Transverse colon (tissue), 4 donors: ENCODE data around the gene MIA. TPM values are rescaled to one million over a fixed set of nuclear protein-coding genes. Genes with fewer than 3 reads are reported as not detected.

ENCODE experiments used
- DNase-seq: peaks from one replicate; pipeline ENCODE4 v3.0.0-alpha.2; 2019
- H3K27ac ChIP-seq, 4 donors: fragments of 200-600 bp; sonication (generic); 2 replicates each; pipeline ENCODE4 v1.5.1; 2016 to 2018; ENCODE audit warnings: inconsistent platforms in 4 of 4
- H3K27me3 ChIP-seq: fragments of 200-600 bp; sonication (generic); 2 replicates; pipeline ENCODE4 v1.5.1; 2017; ENCODE audit warnings: inconsistent platforms
- H3K36me3 ChIP-seq, 4 donors: fragments of 200-600 bp; sonication (generic); 2 replicates each; pipeline ENCODE4 v1.5.1; 2017 to 2019; ENCODE audit warnings: inconsistent platforms in 4 of 4
- H3K4me1 ChIP-seq, 4 donors: fragments of 200-600 bp; sonication (generic); 2 replicates each; pipeline ENCODE4 v1.5.1; 2017 to 2020; ENCODE audit warnings: inconsistent platforms in 4 of 4
- H3K4me3 ChIP-seq, 4 donors: fragments of 200-600 bp; sonication (generic); 1 replicate in 1 of 4; 2 replicates in 3 of 4; pipeline versions ENCODE4 v1.5.1 to v1.6.1; 2017 to 2019; ENCODE audit warnings: inconsistent platforms in 4 of 4
- H3K9me3 ChIP-seq, 2 donors: fragments of 200-600 bp; sonication (generic); 2 replicates each; pipeline ENCODE4 v1.5.1; 2017 to 2019; ENCODE audit warnings: inconsistent platforms in 2 of 2
- EP300 ChIP-seq: sonication (generic); formaldehyde crosslinking; IDR thresholded peaks from one replicate; pipeline ENCODE4 v1.6.1; 2017; ENCODE audit warnings: antibody characterized with exemption, low read depth
- POLR2A ChIP-seq: fragments of 450-650 bp; IDR thresholded peaks from one replicate; pipeline ENCODE4 v1.6.1; 2016; ENCODE audit warnings: antibody characterized with exemption, mild to moderate bottlenecking, moderate library complexity
- POLR2AphosphoS5 ChIP-seq, 3 donors: sonication (generic); formaldehyde crosslinking; IDR thresholded peaks; one replicate each; pipeline ENCODE4 v1.6.1; 2016; ENCODE audit warnings: antibody characterized with exemption in 3 of 3
- WGBS, 2 donors: methylation state at CpG; one replicate each; pipeline ENCODE4 v1.1.5; 2018; ENCODE audit warnings: low coverage in 1 of 2; 5-methylcytosine and 5-hydroxymethylcytosine counted together
- in situ Hi-C, 4 donors: fragments of 200-750 bp; cut with MboI; loops; one replicate each; pipeline versions ENCODE4 v1.15.0 to v1.15.1; 2017; ENCODE audit warnings: low sequenced_read_pairs in 3 of 4, low pct_ligation_motif_present in 1 of 4, low pct_unique_long_range_greater_than_20kb in 1 of 4
- intact Hi-C: fragments of 100-400 bp; cut with DNase I; formaldehyde crosslinking; loops from one replicate; pipeline ENCODE4 v1.15.1; 2023; ENCODE audit warnings: low total_unique reads
- total RNA-seq, 4 donors: library from RNA; depleted of rRNA; stranded (reverse); fragments of >200 nt; gene quantifications; one replicate each; pipeline ENCODE4 v1.1.0, GENCODE V29; 2016
- TF ChIP-seq, protein P1 (sequence below), 5 experiments: fragments of 200-600 bp in 3 of 5; fragments of 450-650 bp in 2 of 5; sonication (generic) in 3 of 5; IDR thresholded peaks; 1 replicate in 2 of 5; 2 replicates in 3 of 5; pipeline ENCODE4 v1.5.1; 2016 to 2017; ENCODE audit warnings: antibody characterized with exemption in 5 of 5, inconsistent platforms in 3 of 5, mild to moderate bottlenecking in 2 of 5, moderate library complexity in 1 of 5

Gene MIA
- total RNA-seq, 4 donors from 2014 or later: 5.7 to 23.3 TPM; not detected in 2

DNA sequence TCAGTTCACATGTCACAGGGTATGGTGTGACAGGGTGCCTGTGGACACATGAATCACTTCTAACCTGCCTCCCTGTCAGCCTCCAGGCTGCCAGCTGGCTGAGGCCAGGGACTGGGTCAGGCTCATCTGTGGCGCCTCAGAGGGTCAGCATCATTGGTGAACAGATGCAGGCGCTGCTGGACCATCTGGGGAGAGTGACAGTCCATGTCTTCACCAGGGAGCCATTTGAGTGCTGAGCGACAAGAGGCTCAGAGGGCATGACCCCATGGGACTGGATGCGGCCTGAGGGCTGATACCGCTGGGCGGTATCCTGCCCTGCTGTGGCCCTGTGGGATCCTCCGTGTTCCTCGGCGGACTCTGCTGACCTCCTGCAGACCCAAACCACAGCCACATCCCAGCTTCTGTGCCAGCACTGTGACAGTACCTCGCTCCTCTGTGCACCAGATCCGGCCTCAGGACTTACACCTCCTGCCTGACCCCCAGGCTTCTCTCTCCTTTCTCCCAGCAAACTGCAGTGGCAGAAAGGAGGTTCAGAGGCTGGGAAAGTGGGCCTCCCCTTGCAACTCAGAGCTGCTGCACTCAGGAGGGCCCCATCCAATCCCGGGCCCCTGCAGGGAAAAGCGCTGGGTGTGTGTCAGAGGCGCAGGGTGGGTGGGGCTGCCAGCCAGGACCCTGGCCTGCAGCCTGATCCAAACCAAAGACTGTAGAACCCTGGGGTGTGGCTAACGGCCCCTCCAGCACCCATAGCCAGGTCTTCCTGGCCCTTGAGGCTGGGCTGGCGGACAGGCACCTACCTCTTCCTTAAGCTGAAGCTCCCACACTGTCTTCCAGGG is 35.2 kb upstream of the MIA start:
- no peaks in the 10 kb centered on the region for H3K27me3 ChIP-seq
- peak overlapping the region; percentile 24 to 52 (median 42) for H3K27ac ChIP-seq
- intact Hi-C loops (loop anchor here (10.0 kb wide), 1 partner anchor 745 kb away; the partner anchor contains the start of gene ZNF546), in situ Hi-C loops (no loop called here)
- H3K4me1 ChIP-seq: peaks cover 0 to 16% (median 5%) of the 10 kb centered on the region in 4 donors
- no peak overlapping the region for H3K4me3 ChIP-seq
- WGBS, 2 donors: 92% methylated on average over 15 of the region's 16 CpGs; no CpG with 5 or more reads in 1 of the 2 donors
- TF ChIP-seq, protein P1, sequence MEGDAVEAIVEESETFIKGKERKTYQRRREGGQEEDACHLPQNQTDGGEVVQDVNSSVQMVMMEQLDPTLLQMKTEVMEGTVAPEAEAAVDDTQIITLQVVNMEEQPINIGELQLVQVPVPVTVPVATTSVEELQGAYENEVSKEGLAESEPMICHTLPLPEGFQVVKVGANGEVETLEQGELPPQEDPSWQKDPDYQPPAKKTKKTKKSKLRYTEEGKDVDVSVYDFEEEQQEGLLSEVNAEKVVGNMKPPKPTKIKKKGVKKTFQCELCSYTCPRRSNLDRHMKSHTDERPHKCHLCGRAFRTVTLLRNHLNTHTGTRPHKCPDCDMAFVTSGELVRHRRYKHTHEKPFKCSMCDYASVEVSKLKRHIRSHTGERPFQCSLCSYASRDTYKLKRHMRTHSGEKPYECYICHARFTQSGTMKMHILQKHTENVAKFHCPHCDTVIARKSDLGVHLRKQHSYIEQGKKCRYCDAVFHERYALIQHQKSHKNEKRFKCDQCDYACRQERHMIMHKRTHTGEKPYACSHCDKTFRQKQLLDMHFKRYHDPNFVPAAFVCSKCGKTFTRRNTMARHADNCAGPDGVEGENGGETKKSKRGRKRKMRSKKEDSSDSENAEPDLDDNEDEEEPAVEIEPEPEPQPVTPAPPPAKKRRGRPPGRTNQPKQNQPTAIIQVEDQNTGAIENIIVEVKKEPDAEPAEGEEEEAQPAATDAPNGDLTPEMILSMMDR (IDR thresholded peaks at IDR 0.05): no peak
- TF ChIP-seq POLR2AphosphoS5 (IDR thresholded peaks at IDR 0.05) (peak in 1 of 3 donors; percentile 3), EP300 (no peak)
- no peaks in the 10 kb centered on the region for H3K9me3 ChIP-seq
- no peak for DNase-seq
- peaks cover 0 to 26% (median 7%) of the 10 kb centered on the region in 4 donors for H3K36me3 ChIP-seq

- in situ Hi-C loops: no loop called here
- WGBS, 2 donors: 59% methylated on average over 6 of the region's 6 CpGs; no CpG with 5 or more reads in 1 of the 2 donors
Observed at GRCh38 chr19:40740747-40741146, 34.6 kb upstream of the MIA start.

DNA sequence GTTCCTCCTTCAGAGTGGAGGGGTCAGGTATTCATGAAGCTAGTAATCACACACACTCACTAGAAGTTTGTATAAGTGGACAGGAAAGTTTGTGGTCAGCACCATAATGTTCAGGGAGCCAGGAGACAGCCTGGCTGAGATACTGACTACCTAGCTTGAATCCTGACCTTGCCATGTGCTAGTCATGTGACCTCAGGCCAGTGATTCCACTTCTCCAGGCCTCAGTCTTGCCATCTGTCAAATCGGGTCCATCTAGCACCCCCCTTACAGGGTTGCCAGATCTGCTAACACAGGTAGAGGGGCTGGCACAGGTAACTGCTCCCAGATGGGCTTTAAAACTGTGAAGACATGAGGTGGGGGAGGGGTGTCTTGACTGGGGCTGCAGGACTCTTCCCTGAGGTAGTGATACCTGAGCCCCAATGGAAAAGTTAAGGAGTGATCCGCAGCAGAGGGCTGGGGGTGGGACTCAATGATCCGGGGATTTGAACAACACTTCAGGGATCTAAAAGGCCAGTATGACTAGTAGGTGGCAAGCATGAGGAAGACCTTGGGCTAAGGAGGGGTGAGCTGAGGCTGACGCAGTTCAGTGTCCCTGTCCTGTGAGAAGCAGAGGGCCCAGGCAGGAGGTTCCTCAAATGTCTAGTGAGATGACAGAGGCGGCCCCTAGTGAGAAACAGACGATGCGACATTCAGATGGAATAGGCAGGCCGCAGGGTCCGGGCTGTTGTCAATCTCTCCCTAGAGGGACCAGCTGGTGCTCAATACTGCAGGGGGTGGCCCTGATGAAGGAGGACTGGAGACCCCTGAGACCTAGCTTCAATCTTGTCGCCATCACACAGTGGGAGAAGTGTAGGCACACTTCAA is 33.6 kb upstream of the MIA start:
- intact Hi-C loops: loop anchor here (10.0 kb wide), 1 partner anchor 747 kb away; the partner anchor contains the start of gene ZNF546
- Histone ChIP-seq H3K36me3 (peaks cover 0 to 19% (median 1%) of the 10 kb centered on the region in 4 donors), H3K9me3 (no peaks in the 10 kb centered on the region), H3K4me1 (peaks cover 0 to 2% (median 0%) of the 10 kb centered on the region in 4 donors), H3K27ac (peak overlapping the region in 3 of 4 donors; percentile 24 to 44 (median 42)), H3K27me3 (no peaks in the 10 kb centered on the region), H3K4me3 (no peak overlapping the region)
- in situ Hi-C loops: no loop called here
- no peak for TF ChIP-seq EP300
- peak in 1 of 3 donors; percentile 3 for TF ChIP-seq POLR2AphosphoS5 (IDR thresholded peaks at IDR 0.05)
- DNase-seq: no peak
- 88 to 97% methylated on average over 3 to 10 of the region's 10 CpGs for WGBS, 2 donors

More at GRCh38 chr19:40740747-40741146, 34.6 kb upstream of the MIA start:
- no peak overlapping the region for H3K4me3 ChIP-seq
- H3K36me3 ChIP-seq: peaks cover 0 to 20% (median 5%) of the 10 kb centered on the region in 4 donors
- no peaks in the 10 kb centered on the region for H3K9me3 ChIP-seq
- H3K27me3 ChIP-seq: no peaks in the 10 kb centered on the region
- peak overlapping the region; percentile 24 to 52 (median 42) for H3K27ac ChIP-seq
- no peak for DNase-seq
- intact Hi-C loops: loop anchor here (10.0 kb wide), 1 partner anchor 746 kb away; the partner anchor contains the start of gene ZNF546
- TF ChIP-seq, protein P1 (IDR thresholded peaks at IDR 0.05): no peak
- TF ChIP-seq POLR2AphosphoS5 (IDR thresholded peaks at IDR 0.05): peak in 1 of 3 donors; percentile 23
- no peak for TF ChIP-seq EP300
- H3K4me1 ChIP-seq: peaks cover 0 to 10% (median 2%) of the 10 kb centered on the region in 4 donors

- WGBS, 2 donors: 92% methylated on average over 12 of the region's 17 CpGs; no CpG with 5 or more reads in 1 of the 2 donors
- no peaks in the 10 kb centered on the region for H3K9me3 ChIP-seq
- no peaks in the 10 kb centered on the region for H3K4me1 ChIP-seq
- intact Hi-C loops: loop anchor here (10.0 kb wide), 1 partner anchor 748 kb away; the partner anchor contains the start of gene ZNF546
- H3K27ac ChIP-seq: no peak overlapping the region
- no peak for DNase-seq
- in situ Hi-C loops: no loop called here
- H3K4me3 ChIP-seq: no peak overlapping the region
- peaks cover 0 to 11% (median 0%) of the 10 kb centered on the region in 4 donors for H3K36me3 ChIP-seq
- TF ChIP-seq POLR2A (no peak), EP300 (no peak), POLR2AphosphoS5 (IDR thresholded peaks at IDR 0.05) (peak in 1 of 3 donors; percentile 1)
- TF ChIP-seq, protein P1 (IDR thresholded peaks at IDR 0.05): no peak
- no peaks in the 10 kb centered on the region for H3K27me3 ChIP-seq
Observed at GRCh38 chr19:40742477-40742876, 32.8 kb upstream of the MIA start.
